GM12892 (cell line): ENCODE measurements around the gene OSBP2.

Experiments
- POLR2AphosphoS5 ChIP-seq: IDR thresholded peaks from 2 replicates; pipeline ENCODE4 v1.6.1; 2011; ENCODE audit warnings: low read depth, low read length, control low read depth
- TAF1 ChIP-seq: IDR thresholded peaks from 2 replicates; pipeline ENCODE4 v1.6.1; 2011; ENCODE audit warnings: low read depth, mild to moderate bottlenecking, control low read depth, low read length, borderline replicate concordance

DNA sequence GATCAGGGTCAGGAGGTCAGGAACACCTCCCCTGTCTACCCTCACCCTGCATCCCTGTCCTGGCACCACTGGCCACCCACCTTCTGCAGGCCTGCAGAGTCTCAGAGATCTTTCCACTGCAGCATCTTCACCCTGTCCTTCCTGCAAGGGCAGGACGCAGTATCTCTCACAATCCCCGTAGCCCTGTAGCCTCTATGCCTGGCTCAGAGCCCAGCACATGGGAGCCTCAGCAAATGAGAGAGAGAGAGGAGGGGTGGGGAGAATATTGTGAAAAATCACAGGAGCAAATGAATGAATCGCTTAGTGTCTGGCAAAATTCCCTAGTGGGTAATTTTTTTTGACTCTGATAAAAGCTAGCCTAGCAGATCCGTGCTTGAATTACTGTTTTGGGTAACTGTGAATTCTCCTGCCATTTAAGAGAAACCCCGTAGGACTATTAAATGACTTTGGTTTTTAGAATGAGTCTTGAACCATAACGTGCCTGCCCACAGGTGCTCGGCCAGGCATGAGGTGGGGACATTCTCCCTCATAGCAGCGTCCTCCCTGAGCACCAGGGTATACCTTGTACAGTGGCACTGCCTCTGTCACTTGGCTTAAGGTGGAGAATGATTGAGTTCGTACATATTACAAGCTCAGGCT lies 182.4 kb downstream of the OSBP2 start:
- TF ChIP-seq POLR2AphosphoS5 (no peak), TAF1 (no peak)
